Loucy (cell line): ENCODE results near the gene RPS8.
A peak's percentile ranks its signal among the peaks of the same experiment; 100 is the strongest.

ENCODE experiments used
- H2AFZ ChIP-seq: fragments of 200-600 bp; sonication (generic); 2 replicates; pipeline ENCODE4 v1.6.0; 2016; ENCODE audit warnings: antibody characterized with exemption, mild to moderate bottlenecking, low read length, moderate library complexity
- H3F3A ChIP-seq: fragments of 200-600 bp; 2 replicates; pipeline ENCODE4 v1.6.0; 2016; ENCODE audit warnings: antibody characterized with exemption, low read depth, mild to moderate bottlenecking
- H3K27me3 ChIP-seq: fragments of 200-600 bp; sonication (generic); 2 replicates; pipeline ENCODE4 v1.6.1; 2014; ENCODE audit warnings: low read length, mild to moderate bottlenecking; ENCODE audit not compliant: insufficient read depth, poor library complexity, severe bottlenecking
- H3K36me3 ChIP-seq: fragments of 200-600 bp; sonication (generic); 2 replicates; pipeline ENCODE4 v1.6.1; 2016; ENCODE audit warnings: low read length; ENCODE audit not compliant: insufficient read depth
- H3K4me1 ChIP-seq: fragments of 200-600 bp; sonication (generic); 2 replicates; pipeline ENCODE4 v1.5.1; 2014; ENCODE audit warnings: low read length, mild to moderate bottlenecking; ENCODE audit not compliant: insufficient read depth, poor library complexity, severe bottlenecking
- H3K4me2 ChIP-seq: fragments of 200-600 bp; sonication (generic); 2 replicates; pipeline ENCODE4 v1.6.0; 2014; ENCODE audit warnings: antibody characterized with exemption, low read length, low read depth, mild to moderate bottlenecking; ENCODE audit not compliant: poor library complexity, severe bottlenecking
- H3K4me3 ChIP-seq: fragments of 200-600 bp; sonication (generic); 2 replicates; pipeline ENCODE4 v1.5.1; 2014; ENCODE audit warnings: low read length, mild to moderate bottlenecking, mixed read lengths; ENCODE audit not compliant: poor library complexity, severe bottlenecking
- H3K79me2 ChIP-seq: fragments of 200-600 bp; sonication (generic); 2 replicates; pipeline ENCODE4 v1.6.1; 2014; ENCODE audit warnings: low read length; ENCODE audit not compliant: insufficient read depth
- H3K9ac ChIP-seq: fragments of 200-600 bp; sonication (generic); 2 replicates; pipeline ENCODE4 v1.6.0; 2014; ENCODE audit warnings: mild to moderate bottlenecking, low read depth, low read length, moderate library complexity; ENCODE audit not compliant: poor library complexity, severe bottlenecking
- H3K9me2 ChIP-seq: fragments of 200-600 bp; sonication (generic); replicated peaks from 2 replicates; pipeline ENCODE4 v1.6.1; 2016; ENCODE audit warnings: low read depth, low read length, mixed read lengths
- H3K9me3 ChIP-seq: fragments of 200-600 bp; sonication (generic); 2 replicates; pipeline ENCODE4 v1.6.1; 2014; ENCODE audit warnings: mild to moderate bottlenecking, antibody characterized with exemption, low read length, low read depth; ENCODE audit not compliant: insufficient read depth
- H4K20me1 ChIP-seq: fragments of 200-600 bp; sonication (generic); 2 replicates; pipeline ENCODE4 v1.6.0; 2014; ENCODE audit warnings: antibody characterized with exemption, low read length, mild to moderate bottlenecking; ENCODE audit not compliant: insufficient read depth, poor library complexity, severe bottlenecking
- CTCF ChIP-seq: fragments of 200-600 bp; sonication (generic); conservative IDR thresholded peaks from 2 replicates; pipeline ENCODE4 v1.5.1; 2014; ENCODE audit warnings: mild to moderate bottlenecking, antibody characterized with exemption, low read length
- EZH2phosphoT487 ChIP-seq: fragments of 200-600 bp; IDR thresholded peaks from 2 replicates; pipeline ENCODE4 v1.6.1; 2018; ENCODE audit warnings: antibody characterized with exemption, mild to moderate bottlenecking, moderate library complexity, borderline replicate concordance

The RPS8 gene

GRCh38 chr1:44820328-44821239, 45.2 kb downstream of the RPS8 start:
- TF ChIP-seq CTCF (no peak), EZH2phosphoT487 (no peak)
- Histone ChIP-seq H3K9ac (peak overlapping the region; percentile 65), H3K79me2 (no peaks in the 10 kb centered on the region), H3F3A (0 out of 2 replicates have a peak, but pooled peaks cover 2% of the 10 kb centered on the region), H3K4me2 (peak overlapping the region; percentile 75), H3K9me3 (no peaks in the 10 kb centered on the region), H3K9me2 (no peaks in the 10 kb centered on the region), H2AFZ (peak overlapping the region; percentile 86), H3K4me3 (peak overlapping the region; percentile 62), H3K36me3 (no peaks in the 10 kb centered on the region), H3K4me1 (peaks cover 5% of the 10 kb centered on the region), H4K20me1 (no peaks in the 10 kb centered on the region), H3K27me3 (no peaks in the 10 kb centered on the region)

- TF ChIP-seq CTCF (no peak), EZH2phosphoT487 (no peak)
- Histone ChIP-seq H3K4me3 (no peak overlapping the region), H3K9ac (no peak overlapping the region), H3F3A (0 out of 2 replicates have a peak, but pooled peaks cover 2% of the 10 kb centered on the region), H3K9me2 (no peaks in the 10 kb centered on the region), H2AFZ (no peak overlapping the region), H3K79me2 (no peaks in the 10 kb centered on the region), H3K4me2 (no peak overlapping the region), H3K36me3 (no peaks in the 10 kb centered on the region), H4K20me1 (no peaks in the 10 kb centered on the region), H3K9me3 (no peaks in the 10 kb centered on the region), H3K4me1 (peaks cover 5% of the 10 kb centered on the region), H3K27me3 (no peaks in the 10 kb centered on the region)
These were observed 45.9 kb downstream of the RPS8 start for GRCh38 chr1:44821240-44821715.

GRCh38 chr1:44822131-44822701, 46.9 kb downstream of the RPS8 start:
- Histone ChIP-seq H3K9me2 (no peaks in the 10 kb centered on the region), H4K20me1 (no peaks in the 10 kb centered on the region), H3K4me2 (no peak overlapping the region), H3K36me3 (no peaks in the 10 kb centered on the region), H3K4me1 (peaks cover 5% of the 10 kb centered on the region), H2AFZ (no peak overlapping the region), H3K9ac (no peak overlapping the region), H3K4me3 (no peak overlapping the region), H3F3A (0 out of 2 replicates have a peak, but pooled peaks cover 2% of the 10 kb centered on the region), H3K27me3 (no peaks in the 10 kb centered on the region), H3K79me2 (no peaks in the 10 kb centered on the region), H3K9me3 (no peaks in the 10 kb centered on the region)
- no peak for TF ChIP-seq EZH2phosphoT487
- TF ChIP-seq CTCF = no peak
